Naive thymus-derived CD4-positive, alpha-beta T cell (primary cell): Measurements from ENCODE around the gene CFAP54. TPM values are rescaled to one million over a fixed set of nuclear protein-coding genes. Genes with fewer than 3 reads are reported as not detected.
A peak's percentile ranks its signal among the peaks of the same experiment; 100 is the strongest.

Experiments used
- ATAC-seq: fragments of 150-1000 bp; cut with Tn5 transposase; 2 replicates; pipeline ENCODE4 v1.10.0; 2021; ENCODE audit warnings: mild to moderate bottlenecking, moderate library complexity
- CTCF ChIA-PET: fragments of 350-600 bp; sonication (Branson Sonifier 250); formaldehyde crosslinking; loops from one replicate; lab custom pipeline; 2021; ENCODE audit warnings: antibody characterized with exemption; lab: Charles Lee
- POLR2A ChIA-PET: fragments of 350-600 bp; sonication (Branson Sonifier 250); formaldehyde crosslinking; loops from one replicate; lab custom pipeline; 2021; ENCODE audit warnings: antibody characterized with exemption, inconsistent platforms; lab: Charles Lee
- DNase-seq, 9 donors: peaks; one replicate each; pipeline versions ENCODE4 v3.0.0 to v3.0.0-alpha.2; 2020 to 2022; ENCODE audit warnings: mixed read lengths in 1 of 9
- H3K27ac ChIP-seq: one replicate; pipeline ENCODE4 v1.7.0; 2013; ENCODE audit warnings: mild to moderate bottlenecking, low read depth, low read length, moderate library complexity
- H3K27me3 ChIP-seq, 2 donors: one replicate each; pipeline ENCODE4 v1.7.0; 2013; ENCODE audit warnings: low read length in 2 of 2, mild to moderate bottlenecking in 2 of 2, moderate library complexity in 2 of 2; ENCODE audit not compliant: control insufficient read depth in 2 of 2, insufficient read depth in 2 of 2
- H3K36me3 ChIP-seq, 3 experiments: 1 replicate in 2 of 3; 2 replicates in 1 of 3; pipeline ENCODE4 v1.7.0; 2013; ENCODE audit warnings: low read length in 3 of 3, mild to moderate bottlenecking in 3 of 3, moderate library complexity in 1 of 3; ENCODE audit not compliant: insufficient read depth in 3 of 3, control insufficient read depth in 2 of 3
- H3K4me1 ChIP-seq, 2 donors: one replicate each; pipeline ENCODE4 v1.7.0; 2013; ENCODE audit warnings: low read length in 2 of 2, mild to moderate bottlenecking in 2 of 2, moderate library complexity in 1 of 2; ENCODE audit not compliant: control insufficient read depth in 2 of 2, insufficient read depth in 2 of 2
- H3K4me3 ChIP-seq: 2 replicates; pipeline ENCODE4 v1.7.0; 2013; ENCODE audit warnings: mild to moderate bottlenecking, low read length
- H3K9me3 ChIP-seq, 3 experiments: 1 replicate in 2 of 3; 2 replicates in 1 of 3; pipeline ENCODE4 v1.7.0; 2013; ENCODE audit warnings: low read length in 3 of 3; ENCODE audit not compliant: control insufficient read depth in 2 of 3
- H3K27ac Mint-ChIP-seq, 9 donors: one replicate each; pipeline ENCODE4 v1.8.0; 2020 to 2022; ENCODE audit warnings: mixed read lengths in 9 of 9, mild to moderate bottlenecking in 8 of 9, moderate library complexity in 5 of 9, inconsistent platforms in 2 of 9
- H3K27me3 Mint-ChIP-seq, 5 donors: one replicate each; pipeline ENCODE4 v1.8.0; 2021 to 2022; ENCODE audit warnings: mixed read lengths in 5 of 5, mild to moderate bottlenecking in 1 of 5
- H3K36me3 Mint-ChIP-seq, 5 donors: one replicate each; pipeline ENCODE4 v1.8.0; 2020 to 2022; ENCODE audit warnings: mixed read lengths in 5 of 5, mild to moderate bottlenecking in 3 of 5, inconsistent platforms in 1 of 5
- H3K4me1 Mint-ChIP-seq, 7 donors: one replicate each; pipeline ENCODE4 v1.8.0; 2020 to 2022; ENCODE audit warnings: mixed read lengths in 7 of 7, mild to moderate bottlenecking in 3 of 7, inconsistent platforms in 1 of 7
- H3K4me3 Mint-ChIP-seq, 10 donors: one replicate each; pipeline ENCODE4 v1.8.0; 2020 to 2022; ENCODE audit warnings: mild to moderate bottlenecking in 10 of 10, mixed read lengths in 10 of 10, moderate library complexity in 6 of 10, inconsistent platforms in 2 of 10
- H3K9me3 Mint-ChIP-seq, 11 donors: one replicate each; pipeline ENCODE4 v1.8.0; 2020 to 2022; ENCODE audit warnings: mixed read lengths in 11 of 11, mild to moderate bottlenecking in 4 of 11, inconsistent platforms in 1 of 11, moderate library complexity in 1 of 11
- intact Hi-C, 2 donors: fragments of 100-400 bp; cut with micrococcal nuclease; formaldehyde crosslinking; loops; one replicate each; pipeline ENCODE4 v1.15.1; 2023
- polyA plus RNA-seq, 2 donors: library from polyadenylated mRNA; unstranded; fragments of 300-500 nt; fragmentation: Illumina TruSeq; gene quantifications; one replicate each; pipeline ENCODE4 v1.2.3, GENCODE V29; 2021
- total RNA-seq, 6 experiments: library from RNA in 5 of 6; stranded (reverse) in 5 of 6; gene quantifications; 1 replicate in 5 of 6; 2 replicates in 1 of 6; pipeline ENCODE4 v1.2.3 and lab custom pipeline; 2021 to 2026

The CFAP54 gene
- total and polyA plus RNA-seq, 7 experiments from 2014 or later, result 0.07 to 0.93 (median 0.27) TPM; not detected in 1

GRCh38 chr12:96549341-96549740, 60.0 kb downstream of the CFAP54 start:
- peak overlapping the region in 1 of 9 donors; percentile 65 for H3K27ac Mint-ChIP-seq
- POLR2A ChIA-PET, result no interaction called here
- H3K4me3 Mint-ChIP-seq, result no peak overlapping the region
- H3K4me3 ChIP-seq, result no peak overlapping the region
- peaks cover 9 to 25% (median 23%) of the 10 kb centered on the region in 5 donors for H3K27me3 Mint-ChIP-seq
- peaks cover 0 to 3% (median 0%) of the 10 kb centered on the region in 11 donors for H3K9me3 Mint-ChIP-seq
- intact Hi-C loops, result no loop called here
- no peaks in the 10 kb centered on the region for H3K27me3 ChIP-seq
- ATAC-seq (no peak), DNase-seq (no peak)
- H3K36me3 Mint-ChIP-seq, result peaks cover 0 to 2% (median 0%) of the 10 kb centered on the region in 5 donors
- CTCF ChIA-PET, result no interaction called here
- no peaks in the 10 kb centered on the region for H3K9me3 ChIP-seq
- H3K27ac ChIP-seq, result no peak overlapping the region
- H3K4me1 Mint-ChIP-seq, result no peaks in the 10 kb centered on the region
- no peaks in the 10 kb centered on the region for H3K36me3 ChIP-seq
- no peaks in the 10 kb centered on the region for H3K4me1 ChIP-seq

GRCh38 chr12:96570579-96570978, 81.2 kb downstream of the CFAP54 start:
- Mint-ChIP-seq H3K27me3 (peaks cover 8 to 36% (median 29%) of the 10 kb centered on the region in 5 donors), H3K4me3 (no peak overlapping the region), H3K4me1 (peaks cover 0 to 11% (median 0%) of the 10 kb centered on the region in 7 donors), H3K9me3 (peaks cover 0 to 3% (median 0%) of the 10 kb centered on the region in 11 donors), H3K27ac (no peak overlapping the region), H3K36me3 (peaks cover 0 to 1% (median 0%) of the 10 kb centered on the region in 5 donors)
- POLR2A ChIA-PET, result no interaction called here
- DNase-seq (no peak), ATAC-seq (no peak)
- CTCF ChIA-PET, result no interaction called here
- Histone ChIP-seq H3K9me3 (no peaks in the 10 kb centered on the region), H3K4me3 (no peak overlapping the region), H3K4me1 (no peaks in the 10 kb centered on the region), H3K27me3 (no peaks in the 10 kb centered on the region), H3K36me3 (no peaks in the 10 kb centered on the region), H3K27ac (no peak overlapping the region)
- intact Hi-C loops, result loop anchor here in 1 of 2 donors (10.0 kb wide), 2 partner anchors 334 to 834 kb away; partner anchors contain the start of gene NEDD1

- intact Hi-C loops, result loop anchor here in 1 of 2 donors (10.0 kb wide), 2 partner anchors 334 to 834 kb away; partner anchors contain the start of gene NEDD1
- peak overlapping the region in 1 of 9 donors; percentile 20 for H3K27ac Mint-ChIP-seq
- CTCF ChIA-PET, result no interaction called here
Observed at GRCh38 chr12:96571101-96571862, 81.9 kb downstream of the CFAP54 start.

GRCh38 chr12:96578526-96579125, 89.2 kb downstream of the CFAP54 start:
- Histone ChIP-seq H3K4me3 (no peak overlapping the region), H3K27ac (no peak overlapping the region), H3K36me3 (no peaks in the 10 kb centered on the region), H3K9me3 (no peaks in the 10 kb centered on the region), H3K4me1 (no peaks in the 10 kb centered on the region), H3K27me3 (no peaks in the 10 kb centered on the region)
- peak in 7 of 9 donors; percentile 26 to 62 (median 52) for DNase-seq
- ChIA-PET CTCF (interaction anchor here (0.6 to 3.1 kb wide), 4 partner anchors 406 to 1820 kb away, joined by 3 to 42 read pairs (median 4); no protein-coding TSS in a partner anchor), POLR2A (no interaction called here)
- no peak overlapping the region for H3K4me3 Mint-ChIP-seq
- intact Hi-C loops, result loop anchor here (1.0 to 10.0 kb wide), 8 partner anchors 326 to 1819 kb away; partner anchors contain the start of gene NEDD1 (in 1 of the 2)
- peaks cover 0 to 12% (median 5%) of the 10 kb centered on the region in 5 donors for H3K27me3 Mint-ChIP-seq
- H3K27ac Mint-ChIP-seq, result no peak overlapping the region
- no peaks in the 10 kb centered on the region for H3K9me3 Mint-ChIP-seq
- H3K36me3 Mint-ChIP-seq, result no peaks in the 10 kb centered on the region
- ATAC-seq, result peak; percentile 84
- H3K4me1 Mint-ChIP-seq, result peaks cover 0 to 3% (median 0%) of the 10 kb centered on the region in 7 donors

More at GRCh38 chr12:96571101-96571862, 81.9 kb downstream of the CFAP54 start:
- POLR2A ChIA-PET, result no interaction called here
- Mint-ChIP-seq H3K4me1 (peaks cover 0 to 11% (median 0%) of the 10 kb centered on the region in 7 donors), H3K4me3 (peak overlapping the region in 5 of 10 donors; percentile 5 to 60 (median 51)), H3K36me3 (no peaks in the 10 kb centered on the region), H3K9me3 (peaks cover 0 to 3% (median 0%) of the 10 kb centered on the region in 11 donors), H3K27me3 (peaks cover 7 to 36% (median 22%) of the 10 kb centered on the region in 5 donors)
- no peaks in the 10 kb centered on the region for H3K36me3 ChIP-seq
- H3K27ac ChIP-seq, result no peak overlapping the region
- H3K4me1 ChIP-seq, result no peaks in the 10 kb centered on the region
- no peaks in the 10 kb centered on the region for H3K9me3 ChIP-seq
- no peak overlapping the region for H3K4me3 ChIP-seq
- ATAC-seq, result peak; percentile 54
- H3K27me3 ChIP-seq, result no peaks in the 10 kb centered on the region
- no peak for DNase-seq

GRCh38 chr12:96585977-96586376, 96.6 kb downstream of the CFAP54 start:
- ChIA-PET POLR2A (no interaction called here), CTCF (no interaction called here)
- no peak for DNase-seq
- Histone ChIP-seq H3K4me1 (no peaks in the 10 kb centered on the region), H3K4me3 (no peak overlapping the region), H3K27ac (no peak overlapping the region), H3K36me3 (no peaks in the 10 kb centered on the region), H3K9me3 (no peaks in the 10 kb centered on the region), H3K27me3 (no peaks in the 10 kb centered on the region)
- Mint-ChIP-seq H3K27me3 (peaks cover 0 to 25% (median 8%) of the 10 kb centered on the region in 5 donors), H3K9me3 (no peaks in the 10 kb centered on the region), H3K4me1 (no peaks in the 10 kb centered on the region), H3K4me3 (no peak overlapping the region), H3K36me3 (no peaks in the 10 kb centered on the region), H3K27ac (no peak overlapping the region)
- intact Hi-C loops, result no loop called here
- ATAC-seq, result no peak

- intact Hi-C loops, result no loop called here
- Mint-ChIP-seq H3K9me3 (peaks cover 0 to 4% (median 0%) of the 10 kb centered on the region in 11 donors), H3K4me3 (no peak overlapping the region), H3K4me1 (no peaks in the 10 kb centered on the region), H3K27me3 (peaks cover 0 to 29% (median 12%) of the 10 kb centered on the region in 5 donors), H3K27ac (no peak overlapping the region), H3K36me3 (no peaks in the 10 kb centered on the region)
- Histone ChIP-seq H3K4me1 (no peaks in the 10 kb centered on the region), H3K4me3 (no peak overlapping the region), H3K36me3 (no peaks in the 10 kb centered on the region), H3K27ac (no peak overlapping the region), H3K27me3 (no peaks in the 10 kb centered on the region), H3K9me3 (no peaks in the 10 kb centered on the region)
- DNase-seq (no peak), ATAC-seq (no peak)
- ChIA-PET CTCF (no interaction called here), POLR2A (no interaction called here)
Observed at GRCh38 chr12:96587691-96588090, 98.3 kb downstream of the CFAP54 start.
